GM23338 (cell line): ENCODE data around the gene WEE2.

ENCODE experiments used
- CREB1 ChIP-seq: fragments of 250-450 bp; sonication (Bioruptor Pico); IDR thresholded peaks from 2 replicates; pipeline ENCODE4 v1.5.0; 2020; ENCODE audit warnings: low read depth, mild to moderate bottlenecking, moderate library complexity
- CTCF ChIP-seq, 2 experiments: fragments of 200-600 bp in 1 of 2; sonication (generic) in 1 of 2; conservative IDR thresholded peaks; 2 replicates each; pipeline versions ENCODE4 v1.5.1 to v1.6.1; 2016 to 2017; ENCODE audit warnings: antibody characterized with exemption in 2 of 2, low read depth in 2 of 2, mild to moderate bottlenecking in 2 of 2, moderate library complexity in 1 of 2
- EZH2 ChIP-seq: fragments of 200-600 bp; sonication (generic); IDR thresholded peaks from one replicate; pipeline ENCODE4 v1.8.0; 2017; ENCODE audit warnings: antibody characterized with exemption, mild to moderate bottlenecking, low read depth; ENCODE audit not compliant: unreplicated experiment
- EZH2phosphoT487 ChIP-seq: fragments of 200-600 bp; sonication (generic); IDR thresholded peaks from one replicate; pipeline ENCODE4 v1.8.1; 2018; ENCODE audit warnings: antibody characterized with exemption; ENCODE audit not compliant: unreplicated experiment
- JUNB ChIP-seq: IDR thresholded peaks from one replicate; pipeline ENCODE4 v1.6.1; 2016; ENCODE audit warnings: antibody characterized with exemption; ENCODE audit not compliant: unreplicated experiment
- NANOG ChIP-seq: IDR thresholded peaks from 2 replicates; pipeline ENCODE4 v1.6.1; 2016; ENCODE audit warnings: antibody characterized with exemption, borderline replicate concordance
- POLR2AphosphoS5 ChIP-seq: IDR thresholded peaks from 2 replicates; pipeline ENCODE4 v1.6.1; 2016; ENCODE audit warnings: antibody characterized with exemption, low read depth
- STAT1 ChIP-seq: IDR thresholded peaks from one replicate; pipeline ENCODE4 v1.6.1; 2016; ENCODE audit warnings: antibody characterized with exemption; ENCODE audit not compliant: unreplicated experiment
- ZNF114 ChIP-seq: fragments of 250-450 bp; sonication (Bioruptor Pico); IDR thresholded peaks from 2 replicates; pipeline ENCODE4 v1.5.0; 2020; ENCODE audit warnings: mild to moderate bottlenecking, moderate library complexity
- TF ChIP-seq, protein P1 (sequence below): IDR thresholded peaks from one replicate; pipeline ENCODE4 v1.6.1; 2018; ENCODE audit warnings: antibody characterized with exemption; ENCODE audit not compliant: unreplicated experiment

DNA sequence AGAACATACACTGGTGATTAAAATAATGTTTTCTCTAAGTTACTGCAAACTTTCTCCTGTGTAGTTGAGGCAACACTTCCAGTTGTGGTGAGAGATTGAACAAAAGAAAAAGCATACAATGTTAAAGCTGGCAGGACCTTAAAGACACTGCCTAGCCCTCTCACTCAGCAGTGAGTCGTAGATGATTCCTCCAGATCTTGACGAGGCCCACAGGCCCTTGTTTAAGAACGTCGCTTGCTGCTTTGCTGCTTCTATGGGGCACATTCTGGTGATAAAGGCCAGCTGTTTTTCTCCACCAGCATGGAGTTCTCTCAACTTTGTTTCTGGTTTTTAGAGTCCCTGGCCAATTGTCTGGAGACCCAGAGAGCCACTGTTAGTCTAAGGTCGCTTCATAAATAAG is 3.4 kb upstream of the WEE2 start:
- TF ChIP-seq CTCF (conservative IDR thresholded peaks at IDR 0.05; ENCODE audit: low read depth in 2 of 2), result no peak
- no peak for TF ChIP-seq EZH2
- no peak for TF ChIP-seq POLR2AphosphoS5
- no peak for TF ChIP-seq CREB1 (CRISPR knock-in tag)
- TF ChIP-seq EZH2phosphoT487, result no peak
- TF ChIP-seq, protein P1, sequence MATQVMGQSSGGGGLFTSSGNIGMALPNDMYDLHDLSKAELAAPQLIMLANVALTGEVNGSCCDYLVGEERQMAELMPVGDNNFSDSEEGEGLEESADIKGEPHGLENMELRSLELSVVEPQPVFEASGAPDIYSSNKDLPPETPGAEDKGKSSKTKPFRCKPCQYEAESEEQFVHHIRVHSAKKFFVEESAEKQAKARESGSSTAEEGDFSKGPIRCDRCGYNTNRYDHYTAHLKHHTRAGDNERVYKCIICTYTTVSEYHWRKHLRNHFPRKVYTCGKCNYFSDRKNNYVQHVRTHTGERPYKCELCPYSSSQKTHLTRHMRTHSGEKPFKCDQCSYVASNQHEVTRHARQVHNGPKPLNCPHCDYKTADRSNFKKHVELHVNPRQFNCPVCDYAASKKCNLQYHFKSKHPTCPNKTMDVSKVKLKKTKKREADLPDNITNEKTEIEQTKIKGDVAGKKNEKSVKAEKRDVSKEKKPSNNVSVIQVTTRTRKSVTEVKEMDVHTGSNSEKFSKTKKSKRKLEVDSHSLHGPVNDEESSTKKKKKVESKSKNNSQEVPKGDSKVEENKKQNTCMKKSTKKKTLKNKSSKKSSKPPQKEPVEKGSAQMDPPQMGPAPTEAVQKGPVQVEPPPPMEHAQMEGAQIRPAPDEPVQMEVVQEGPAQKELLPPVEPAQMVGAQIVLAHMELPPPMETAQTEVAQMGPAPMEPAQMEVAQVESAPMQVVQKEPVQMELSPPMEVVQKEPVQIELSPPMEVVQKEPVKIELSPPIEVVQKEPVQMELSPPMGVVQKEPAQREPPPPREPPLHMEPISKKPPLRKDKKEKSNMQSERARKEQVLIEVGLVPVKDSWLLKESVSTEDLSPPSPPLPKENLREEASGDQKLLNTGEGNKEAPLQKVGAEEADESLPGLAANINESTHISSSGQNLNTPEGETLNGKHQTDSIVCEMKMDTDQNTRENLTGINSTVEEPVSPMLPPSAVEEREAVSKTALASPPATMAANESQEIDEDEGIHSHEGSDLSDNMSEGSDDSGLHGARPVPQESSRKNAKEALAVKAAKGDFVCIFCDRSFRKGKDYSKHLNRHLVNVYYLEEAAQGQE, result no peak
- TF ChIP-seq STAT1, result no peak
- no peak for TF ChIP-seq ZNF114
- TF ChIP-seq NANOG, result no peak
- no peak for TF ChIP-seq JUNB
